Karpas-422 (cell line): ENCODE results near the gene PTPDC1. TPM values are rescaled to one million over a fixed set of nuclear protein-coding genes. Genes with fewer than 3 reads are reported as not detected.

Experiments used
- DNase-seq: peaks from one replicate; pipeline ENCODE4 v3.0.0-alpha.2; 2015
- H2AFZ ChIP-seq: fragments of 200-600 bp; sonication (generic); 2 replicates; pipeline ENCODE4 v1.6.1; 2014; ENCODE audit warnings: antibody characterized with exemption, low read length, mixed read lengths
- H3K27ac ChIP-seq: fragments of 200-600 bp; sonication (generic); 2 replicates; pipeline ENCODE4 v1.5.1; 2014; ENCODE audit warnings: mild to moderate bottlenecking, low read length, moderate library complexity
- H3K27me3 ChIP-seq: fragments of 200-600 bp; sonication (generic); 2 replicates; pipeline ENCODE4 v1.6.1; 2014; ENCODE audit warnings: low read length, mixed read lengths
- H3K36me3 ChIP-seq: fragments of 200-600 bp; sonication (generic); 2 replicates; pipeline ENCODE4 v1.6.1; 2014; ENCODE audit warnings: low read length, mixed read lengths; ENCODE audit not compliant: insufficient read depth
- H3K4me1 ChIP-seq: fragments of 200-600 bp; sonication (generic); 2 replicates; pipeline ENCODE4 v1.6.1; 2014; ENCODE audit warnings: mild to moderate bottlenecking, low read length, mixed read lengths
- H3K4me2 ChIP-seq: fragments of 200-600 bp; sonication (generic); 2 replicates; pipeline ENCODE4 v1.6.1; 2014; ENCODE audit warnings: low read length, low read depth, mild to moderate bottlenecking; ENCODE audit not compliant: poor library complexity, severe bottlenecking
- H3K4me3 ChIP-seq: fragments of 200-600 bp; sonication (generic); 2 replicates; pipeline ENCODE4 v1.5.1; 2014; ENCODE audit warnings: mild to moderate bottlenecking, antibody characterized with exemption, low read length, mixed read lengths
- H3K79me2 ChIP-seq: fragments of 200-600 bp; sonication (generic); 2 replicates; pipeline ENCODE4 v1.6.1; 2014; ENCODE audit warnings: mild to moderate bottlenecking, low read length, mixed read lengths
- H3K9ac ChIP-seq: fragments of 200-600 bp; sonication (generic); 2 replicates; pipeline ENCODE4 v1.6.0; 2014; ENCODE audit warnings: low read length
- H3K9me2 ChIP-seq: fragments of 200-600 bp; sonication (generic), shearing (Covaris generic); replicated peaks from 2 replicates; pipeline ENCODE4 v1.6.0; 2014; ENCODE audit warnings: mild to moderate bottlenecking, low read length, moderate library complexity; ENCODE audit not compliant: insufficient read depth
- H3K9me3 ChIP-seq: fragments of 300-700, 200-600 bp; sonication (generic); 2 replicates; pipeline ENCODE4 v1.6.1; 2014; ENCODE audit warnings: low read length, mixed read lengths
- H4K20me1 ChIP-seq: fragments of 200-600 bp; sonication (generic); 2 replicates; pipeline ENCODE4 v1.6.1; 2014; ENCODE audit warnings: mild to moderate bottlenecking, antibody characterized with exemption, low read length, low read depth; ENCODE audit not compliant: insufficient read depth
- total RNA-seq: library from RNA; depleted of rRNA; stranded (reverse); fragments of >200 nt; shearing (Covaris generic); gene quantifications from 2 replicates; pipeline ENCODE4 v1.2.3, GENCODE V29; 2014; ENCODE audit warnings: low replicate concordance; rRNA removed

Gene PTPDC1
- total RNA-seq, 1 experiment from 2014 or later: 1.5 TPM

GRCh38 chr9:94153905-94154304 is 69.6 kb downstream of the PTPDC1 start:
- no peaks in the 10 kb centered on the region for H3K36me3 ChIP-seq
- H3K79me2 ChIP-seq: no peaks in the 10 kb centered on the region
- DNase-seq: no peak
- H3K4me3 ChIP-seq: no peak overlapping the region
- no peak overlapping the region for H2AFZ ChIP-seq
- 0 out of 2 replicates have a peak, but pooled peaks cover 4% of the 10 kb centered on the region for H4K20me1 ChIP-seq
- no peaks in the 10 kb centered on the region for H3K9me3 ChIP-seq
- H3K9ac ChIP-seq: no peak overlapping the region
- H3K27ac ChIP-seq: no peak overlapping the region
- no peak overlapping the region for H3K4me2 ChIP-seq
- H3K9me2 ChIP-seq: no peaks in the 10 kb centered on the region
- H3K27me3 ChIP-seq: no peaks in the 10 kb centered on the region
- H3K4me1 ChIP-seq: peaks cover 17% of the 10 kb centered on the region

GRCh38 chr9:94156348-94157049 is 72.2 kb downstream of the PTPDC1 start:
- Histone ChIP-seq H3K9ac (no peak overlapping the region), H3K27ac (no peak overlapping the region), H4K20me1 (no peaks in the 10 kb centered on the region), H3K4me3 (no peak overlapping the region), H3K4me2 (no peak overlapping the region), H3K79me2 (no peaks in the 10 kb centered on the region), H2AFZ (no peak overlapping the region), H3K27me3 (no peaks in the 10 kb centered on the region), H3K4me1 (0 out of 2 replicates have a peak, but pooled peaks cover 3% of the 10 kb centered on the region), H3K9me2 (no peaks in the 10 kb centered on the region), H3K36me3 (no peaks in the 10 kb centered on the region), H3K9me3 (no peaks in the 10 kb centered on the region)
- no peak for DNase-seq

GRCh38 chr9:94157050-94157801 is 73.0 kb downstream of the PTPDC1 start:
- Histone ChIP-seq H3K4me2 (no peak overlapping the region), H3K9ac (no peak overlapping the region)
- no peak for DNase-seq

More at GRCh38 chr9:94157050-94157801, 73.0 kb downstream of the PTPDC1 start:
- Histone ChIP-seq H3K4me1 (0 out of 2 replicates have a peak, but pooled peaks cover 3% of the 10 kb centered on the region), H4K20me1 (no peaks in the 10 kb centered on the region), H3K4me3 (no peak overlapping the region), H2AFZ (no peak overlapping the region), H3K79me2 (no peaks in the 10 kb centered on the region), H3K27ac (no peak overlapping the region), H3K9me3 (no peaks in the 10 kb centered on the region), H3K9me2 (no peaks in the 10 kb centered on the region), H3K27me3 (no peaks in the 10 kb centered on the region), H3K36me3 (no peaks in the 10 kb centered on the region)

Other genes starting within 250 kb of the PTPDC1 start
- gene BARX1, start 129.1 kb upstream of the PTPDC1 start, total RNA-seq: not detected in 2 replicates
- gene ZNF169, start 174.8 kb downstream of the PTPDC1 start, total RNA-seq: 15.5 and 37.8 TPM in 2 replicates
- gene NUTM2F, start 244.2 kb downstream of the PTPDC1 start, total RNA-seq: not detected in 2 replicates